Stimulated activated naive CD8-positive, alpha-beta T cell treated with anti-CD3 and anti-CD28 coated beads, Interleukin-15, Interleukin-2, amounts not matched to agents 100 ng/mL and 50 ng/mL, for 24 hours (primary cell): ENCODE results near the gene SPTBN5.

ENCODE experiments used
- H3K27ac Mint-ChIP-seq: one replicate; pipeline ENCODE4 v1.8.0; 2021; ENCODE audit warnings: mild to moderate bottlenecking, mixed read lengths
- H3K27me3 Mint-ChIP-seq: one replicate; pipeline ENCODE4 v1.8.0; 2021; ENCODE audit warnings: mixed read lengths
- H3K36me3 Mint-ChIP-seq: one replicate; pipeline ENCODE4 v1.8.0; 2021; ENCODE audit warnings: low read depth, mixed read lengths
- H3K4me1 Mint-ChIP-seq: one replicate; pipeline ENCODE4 v1.8.0; 2021; ENCODE audit warnings: low read depth, mixed read lengths
- H3K4me3 Mint-ChIP-seq: one replicate; pipeline ENCODE4 v1.8.0; 2021; ENCODE audit warnings: mild to moderate bottlenecking, mixed read lengths
- H3K9me3 Mint-ChIP-seq: one replicate; pipeline ENCODE4 v1.8.0; 2021; ENCODE audit warnings: mixed read lengths

The SPTBN5 gene

GRCh38 chr15:41804916-41805666, 88.8 kb downstream of the SPTBN5 start:
- Mint-ChIP-seq H3K9me3 (no peaks in the 10 kb centered on the region), H3K36me3 (peaks cover 12% of the 10 kb centered on the region), H3K27ac (no peak overlapping the region), H3K4me1 (peaks cover 10% of the 10 kb centered on the region), H3K4me3 (no peak overlapping the region), H3K27me3 (no peaks in the 10 kb centered on the region)

- no peaks in the 10 kb centered on the region for H3K27me3 Mint-ChIP-seq
- no peak overlapping the region for H3K27ac Mint-ChIP-seq
- no peak overlapping the region for H3K4me3 Mint-ChIP-seq
- peaks cover 14% of the 10 kb centered on the region for H3K36me3 Mint-ChIP-seq
- no peaks in the 10 kb centered on the region for H3K9me3 Mint-ChIP-seq
- H3K4me1 Mint-ChIP-seq: peaks cover 14% of the 10 kb centered on the region
Observed at GRCh38 chr15:41804361-41804760, 89.5 kb downstream of the SPTBN5 start.

- Mint-ChIP-seq H3K27ac (no peak overlapping the region), H3K9me3 (no peaks in the 10 kb centered on the region), H3K4me1 (peaks cover 30% of the 10 kb centered on the region), H3K27me3 (no peaks in the 10 kb centered on the region), H3K4me3 (no peak overlapping the region), H3K36me3 (peaks cover 14% of the 10 kb centered on the region)
Observed at GRCh38 chr15:41801850-41802455, 91.9 kb downstream of the SPTBN5 start.

- H3K4me1 Mint-ChIP-seq: peaks cover 35% of the 10 kb centered on the region
- H3K27me3 Mint-ChIP-seq: no peaks in the 10 kb centered on the region
- no peak overlapping the region for H3K27ac Mint-ChIP-seq
- no peak overlapping the region for H3K4me3 Mint-ChIP-seq
- H3K9me3 Mint-ChIP-seq: no peaks in the 10 kb centered on the region
- peaks cover 14% of the 10 kb centered on the region for H3K36me3 Mint-ChIP-seq
Observed at GRCh38 chr15:41801185-41801584, 92.7 kb downstream of the SPTBN5 start.

GRCh38 chr15:41799488-41799805, 94.4 kb downstream of the SPTBN5 start:
- no peaks in the 10 kb centered on the region for H3K27me3 Mint-ChIP-seq
- no peak overlapping the region for H3K27ac Mint-ChIP-seq
- H3K36me3 Mint-ChIP-seq: peaks cover 14% of the 10 kb centered on the region
- H3K9me3 Mint-ChIP-seq: no peaks in the 10 kb centered on the region
- no peak overlapping the region for H3K4me3 Mint-ChIP-seq
- peaks cover 39% of the 10 kb centered on the region for H3K4me1 Mint-ChIP-seq

- H3K4me1 Mint-ChIP-seq: peaks cover 39% of the 10 kb centered on the region
- H3K4me3 Mint-ChIP-seq: no peak overlapping the region
- H3K9me3 Mint-ChIP-seq: no peaks in the 10 kb centered on the region
- peaks cover 14% of the 10 kb centered on the region for H3K36me3 Mint-ChIP-seq
- H3K27me3 Mint-ChIP-seq: no peaks in the 10 kb centered on the region
- peak overlapping the region; percentile 56 for H3K27ac Mint-ChIP-seq
Observed at GRCh38 chr15:41798607-41799487, 95.0 kb downstream of the SPTBN5 start.
